Erythroblast (primary cell): ENCODE data around the gene RAB5IF.

Experiments used
- GATA1 ChIP-seq: IDR thresholded peaks from 2 replicates; pipeline ENCODE4 v1.6.1; 2011; ENCODE audit warnings: low read depth, mild to moderate bottlenecking, control low read depth, low read length, moderate library complexity
- POLR2A ChIP-seq: IDR thresholded peaks from 2 replicates; pipeline ENCODE4 v1.6.1; 2011; ENCODE audit warnings: mild to moderate bottlenecking, low read length

DNA sequence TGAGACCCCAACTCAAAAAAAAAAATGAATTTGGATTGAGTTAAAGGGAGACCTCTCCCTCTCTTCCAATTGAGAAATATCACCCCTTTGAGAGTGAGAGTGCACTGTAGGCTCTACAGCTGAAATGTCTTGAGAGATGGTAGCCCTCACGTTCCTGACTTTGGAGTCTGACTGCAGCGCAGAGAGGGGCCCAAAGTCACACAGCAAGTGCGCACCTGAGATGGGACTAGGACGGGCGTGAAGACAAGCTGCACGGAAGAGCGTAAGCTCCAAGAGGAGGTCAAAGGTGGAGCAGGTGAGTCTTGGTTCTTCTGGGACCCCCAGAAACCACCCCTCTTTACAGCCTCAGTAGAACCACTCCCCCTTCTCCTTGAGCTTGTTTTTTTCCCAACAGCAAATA, 39.8 kb downstream of the RAB5IF start:
- no peak for TF ChIP-seq POLR2A
- no peak for TF ChIP-seq GATA1
